ENCODE data around the gene SRRM1.

DNA sequence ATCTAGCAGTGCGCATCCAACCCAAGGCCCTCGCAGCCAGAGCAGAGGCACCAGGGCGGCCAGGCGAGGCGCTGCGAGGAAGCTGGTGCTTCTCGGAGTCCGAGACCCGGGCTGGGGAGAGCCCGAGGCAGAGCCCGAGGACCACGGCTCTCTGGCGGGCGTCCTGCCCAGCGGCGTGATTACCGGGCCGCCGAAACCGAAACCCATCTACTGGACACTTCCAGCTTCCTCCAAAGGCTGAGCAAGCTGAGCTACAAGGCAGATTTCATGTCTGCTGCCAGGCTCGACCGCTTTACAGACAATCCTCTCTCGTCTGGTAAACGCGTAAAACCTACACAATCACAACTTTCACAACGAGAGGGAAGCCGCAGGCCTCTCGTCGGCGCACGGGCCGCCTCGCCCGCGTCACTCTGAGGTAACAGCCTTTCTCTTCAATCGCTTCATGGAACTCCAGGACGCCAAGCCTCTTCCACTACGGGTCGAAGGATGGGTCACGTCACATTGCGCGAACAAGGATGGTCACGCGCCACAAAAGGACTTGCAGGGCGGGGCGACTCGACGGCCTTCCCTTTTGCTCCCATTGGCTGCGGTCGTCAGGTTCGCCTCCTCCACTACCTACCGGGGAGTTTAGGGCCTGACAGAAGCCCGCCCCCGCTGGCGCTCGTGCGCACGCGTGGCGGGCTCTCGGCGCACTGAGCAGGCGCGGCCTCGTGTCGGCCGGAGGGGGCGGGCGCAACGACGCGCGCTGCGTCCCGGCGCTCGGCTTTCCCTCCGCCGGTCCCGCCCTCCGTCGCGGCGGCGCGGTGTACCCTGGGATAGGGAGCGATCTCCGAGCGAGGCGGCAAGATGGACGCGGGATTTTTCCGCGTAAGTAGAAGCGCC, at the start of gene SRRM1:
- TF ChIP-seq, protein P1, sequence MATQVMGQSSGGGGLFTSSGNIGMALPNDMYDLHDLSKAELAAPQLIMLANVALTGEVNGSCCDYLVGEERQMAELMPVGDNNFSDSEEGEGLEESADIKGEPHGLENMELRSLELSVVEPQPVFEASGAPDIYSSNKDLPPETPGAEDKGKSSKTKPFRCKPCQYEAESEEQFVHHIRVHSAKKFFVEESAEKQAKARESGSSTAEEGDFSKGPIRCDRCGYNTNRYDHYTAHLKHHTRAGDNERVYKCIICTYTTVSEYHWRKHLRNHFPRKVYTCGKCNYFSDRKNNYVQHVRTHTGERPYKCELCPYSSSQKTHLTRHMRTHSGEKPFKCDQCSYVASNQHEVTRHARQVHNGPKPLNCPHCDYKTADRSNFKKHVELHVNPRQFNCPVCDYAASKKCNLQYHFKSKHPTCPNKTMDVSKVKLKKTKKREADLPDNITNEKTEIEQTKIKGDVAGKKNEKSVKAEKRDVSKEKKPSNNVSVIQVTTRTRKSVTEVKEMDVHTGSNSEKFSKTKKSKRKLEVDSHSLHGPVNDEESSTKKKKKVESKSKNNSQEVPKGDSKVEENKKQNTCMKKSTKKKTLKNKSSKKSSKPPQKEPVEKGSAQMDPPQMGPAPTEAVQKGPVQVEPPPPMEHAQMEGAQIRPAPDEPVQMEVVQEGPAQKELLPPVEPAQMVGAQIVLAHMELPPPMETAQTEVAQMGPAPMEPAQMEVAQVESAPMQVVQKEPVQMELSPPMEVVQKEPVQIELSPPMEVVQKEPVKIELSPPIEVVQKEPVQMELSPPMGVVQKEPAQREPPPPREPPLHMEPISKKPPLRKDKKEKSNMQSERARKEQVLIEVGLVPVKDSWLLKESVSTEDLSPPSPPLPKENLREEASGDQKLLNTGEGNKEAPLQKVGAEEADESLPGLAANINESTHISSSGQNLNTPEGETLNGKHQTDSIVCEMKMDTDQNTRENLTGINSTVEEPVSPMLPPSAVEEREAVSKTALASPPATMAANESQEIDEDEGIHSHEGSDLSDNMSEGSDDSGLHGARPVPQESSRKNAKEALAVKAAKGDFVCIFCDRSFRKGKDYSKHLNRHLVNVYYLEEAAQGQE (IDR thresholded peaks at IDR 0.05; ENCODE audit: insufficient read depth in 1 of 2, low read depth in 2 of 2, low read length in 1 of 2): peak in 1 of 2 experiments; percentile 69; a peak in 1 of 4 replicates
- TF ChIP-seq POLR2AphosphoS5 (IDR thresholded peaks at IDR 0.05; ENCODE audit: low read depth, low read length): peak; percentile 98
